GM12872 (cell line): ENCODE data around the gene JAKMIP1.

ENCODE experiments used
- CTCF ChIP-seq: IDR thresholded peaks from 3 replicates; pipeline ENCODE4 v1.5.1; 2011; ENCODE audit warnings: low read depth, mild to moderate bottlenecking, low read length, moderate library complexity; ENCODE audit not compliant: insufficient read depth

JAKMIP1 gene

GRCh38 chr4:6182376-6183280 is 17.7 kb downstream of the JAKMIP1 start:
- TF ChIP-seq CTCF = no peak

DNA sequence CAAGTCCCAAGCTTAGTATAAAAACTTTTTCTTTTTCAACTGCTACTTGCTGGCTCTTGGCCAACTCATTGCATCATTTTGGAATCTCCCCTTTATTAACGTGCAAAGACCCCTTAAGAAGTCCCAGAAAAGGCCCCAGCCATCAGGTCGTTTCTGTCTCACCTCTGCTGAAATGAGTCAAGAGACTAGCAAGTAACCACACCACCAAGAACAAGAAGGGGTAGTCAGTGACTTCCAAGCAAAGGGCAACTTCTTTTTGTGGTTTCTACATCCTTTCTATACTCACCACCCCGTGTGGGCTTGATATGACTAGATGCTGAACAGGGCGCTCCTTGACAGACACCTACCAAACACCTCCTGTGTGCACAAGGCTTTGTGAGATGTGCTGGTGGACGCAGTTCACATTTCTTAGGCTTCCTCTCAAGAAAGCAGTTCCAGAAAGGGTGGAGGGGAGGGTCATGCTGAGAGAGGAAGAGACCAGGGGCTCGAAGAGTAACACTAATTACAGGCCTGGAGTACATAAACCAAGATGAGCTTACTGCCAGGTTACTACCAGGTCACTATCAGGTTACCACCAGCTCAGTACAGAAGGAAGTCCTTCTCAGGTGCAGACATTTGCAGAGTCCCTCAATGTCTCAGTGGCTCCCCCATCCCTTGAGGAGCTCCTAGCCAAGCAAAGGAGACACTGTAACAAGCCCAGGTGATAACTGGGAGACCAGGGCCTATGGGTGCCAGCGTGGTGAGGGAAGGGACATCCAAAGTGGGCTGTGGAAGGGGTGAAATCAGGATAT is 19.3 kb downstream of the JAKMIP1 start:
- no peak for TF ChIP-seq CTCF

DNA sequence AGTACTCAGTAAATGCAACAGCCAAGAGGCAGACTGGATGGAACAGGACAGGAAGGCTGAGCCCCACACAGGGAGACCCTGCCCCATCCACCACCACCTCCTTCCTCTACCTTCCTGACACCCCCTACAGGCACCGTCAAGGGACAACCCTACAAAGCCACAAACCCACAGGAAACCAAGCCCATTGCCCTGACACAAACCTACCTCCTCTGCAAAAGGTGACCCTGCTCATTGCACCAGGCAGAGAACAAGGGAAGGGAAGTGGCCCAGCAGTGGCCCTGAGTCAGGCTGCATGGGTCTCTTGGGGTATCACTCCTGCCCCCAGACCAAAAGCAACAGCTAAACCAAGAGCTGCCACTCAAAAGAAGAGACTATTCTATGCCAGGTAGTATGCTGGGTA is 21.0 kb downstream of the JAKMIP1 start:
- 0 out of 3 replicates have a peak, but pooled peaks have one; percentile 17 for TF ChIP-seq CTCF

DNA sequence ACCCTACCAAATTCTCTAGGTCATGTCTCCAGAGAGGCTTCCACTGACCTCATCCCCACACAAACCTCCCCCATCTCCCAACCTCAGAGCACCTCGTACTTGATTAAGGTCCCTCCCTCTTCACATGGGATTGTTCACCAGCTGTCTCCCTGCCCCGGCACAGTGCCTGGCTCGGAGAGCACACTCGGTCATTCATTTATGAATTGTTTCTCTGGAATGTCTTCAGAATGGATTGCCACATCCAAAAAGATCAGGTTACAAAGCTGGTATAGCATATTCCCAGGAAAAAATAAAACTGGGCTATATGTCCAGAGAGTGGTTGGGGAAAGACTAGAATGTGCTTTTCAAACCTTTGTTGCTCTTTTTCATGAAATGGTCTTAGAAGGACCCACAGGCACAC is 21.6 kb downstream of the JAKMIP1 start:
- TF ChIP-seq CTCF = no peak

DNA sequence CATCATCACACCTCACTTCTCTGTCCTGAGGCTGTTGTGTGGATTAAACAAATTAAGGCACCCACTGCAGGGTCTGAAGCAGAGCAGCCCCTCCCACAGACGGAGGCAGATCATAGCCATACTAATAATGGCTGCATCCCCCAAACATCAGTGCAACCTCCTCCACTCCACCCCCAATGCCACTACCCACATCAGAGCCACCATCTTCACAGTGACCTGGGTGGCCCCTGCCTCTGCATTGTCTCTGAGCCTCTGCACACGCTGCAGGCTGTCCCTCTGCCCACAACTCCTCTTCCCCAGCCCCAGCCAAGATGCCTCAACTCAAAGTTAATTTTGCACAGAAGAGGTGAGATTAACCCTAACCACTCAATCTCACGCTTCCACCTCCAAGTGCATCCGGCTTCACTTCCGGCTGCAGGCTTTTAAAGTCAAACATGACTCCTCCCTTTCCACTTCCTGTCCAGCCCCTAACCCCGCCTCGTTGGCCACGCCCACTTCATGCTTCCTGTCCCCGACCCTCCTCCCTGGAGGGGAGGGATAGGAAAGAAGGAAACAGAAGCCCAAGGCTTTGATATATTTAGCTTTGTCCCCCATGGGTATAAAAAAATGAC is 22.7 kb downstream of the JAKMIP1 start:
- no peak for TF ChIP-seq CTCF

DNA sequence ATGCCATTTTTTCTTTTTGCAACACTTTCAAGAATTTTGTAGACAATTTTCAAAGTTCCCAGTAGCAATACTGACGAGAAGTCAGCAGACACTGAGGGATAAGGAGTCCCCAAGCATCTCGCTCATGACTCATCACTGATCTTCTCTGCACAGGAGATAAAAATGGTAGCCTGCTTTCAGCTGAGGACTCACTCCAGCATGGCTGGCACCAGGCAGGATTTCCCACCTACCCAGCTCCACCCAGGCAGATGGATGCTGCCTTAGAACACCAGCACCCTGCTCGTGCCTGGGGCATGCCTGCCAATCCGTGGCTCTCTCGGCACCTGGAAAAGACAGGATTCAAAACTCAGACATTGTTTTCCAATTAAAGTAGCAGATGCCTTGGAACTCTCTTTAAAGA is 24.9 kb downstream of the JAKMIP1 start:
- no peak for TF ChIP-seq CTCF

DNA sequence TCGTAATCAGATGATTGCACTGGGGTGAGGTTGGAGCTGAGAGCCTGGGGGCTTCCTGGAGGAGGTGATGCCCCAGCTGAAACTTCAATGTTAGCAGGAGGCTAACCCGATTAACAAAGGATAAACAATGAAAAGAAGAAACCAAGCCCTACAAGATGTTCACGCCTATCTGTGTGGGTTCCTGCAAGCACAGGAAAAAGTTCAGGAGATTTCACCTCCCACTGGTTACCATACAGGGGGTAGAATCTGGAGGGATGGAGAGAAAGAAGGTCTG is 27.5 kb downstream of the JAKMIP1 start:
- TF ChIP-seq CTCF = no peak
